IPS-15b (cell line): Measurements from ENCODE around the gene SLMAP.

ENCODE experiments used
- H3K27me3 ChIP-seq: one replicate; pipeline ENCODE4 v1.6.1; 2013; ENCODE audit warnings: low read length; ENCODE audit not compliant: control insufficient read depth, insufficient read depth
- H3K36me3 ChIP-seq: one replicate; pipeline ENCODE4 v1.6.1; 2013; ENCODE audit warnings: low read length; ENCODE audit not compliant: control insufficient read depth, insufficient read depth
- H3K4me1 ChIP-seq: one replicate; pipeline ENCODE4 v1.6.1; 2013; ENCODE audit warnings: mild to moderate bottlenecking, low read length; ENCODE audit not compliant: control insufficient read depth, insufficient read depth
- H3K4me3 ChIP-seq: one replicate; pipeline ENCODE4 v1.5.1; 2013; ENCODE audit warnings: low read depth, low read length
- H3K9ac ChIP-seq: one replicate; pipeline ENCODE4 v1.6.1; 2013; ENCODE audit warnings: low read depth, mild to moderate bottlenecking, low read length
- H3K9me3 ChIP-seq: one replicate; pipeline ENCODE4 v1.6.1; 2013; ENCODE audit warnings: mild to moderate bottlenecking, low read length; ENCODE audit not compliant: control insufficient read depth, insufficient read depth

SLMAP gene

GRCh38 chr3:57818772-57819171 lies 62.7 kb downstream of the SLMAP start:
- Histone ChIP-seq H3K9me3 (no peaks in the 10 kb centered on the region), H3K27me3 (no peaks in the 10 kb centered on the region), H3K9ac (no peak overlapping the region), H3K36me3 (no peaks in the 10 kb centered on the region), H3K4me3 (no peak overlapping the region), H3K4me1 (peaks cover 9% of the 10 kb centered on the region)

GRCh38 chr3:57820479-57820878 lies 64.4 kb downstream of the SLMAP start:
- H3K4me3 ChIP-seq, result no peak overlapping the region
- H3K9ac ChIP-seq, result no peak overlapping the region
- H3K9me3 ChIP-seq, result no peaks in the 10 kb centered on the region
- no peaks in the 10 kb centered on the region for H3K36me3 ChIP-seq
- peaks cover 15% of the 10 kb centered on the region for H3K4me1 ChIP-seq
- no peaks in the 10 kb centered on the region for H3K27me3 ChIP-seq

GRCh38 chr3:57821765-57822164 lies 65.7 kb downstream of the SLMAP start:
- no peaks in the 10 kb centered on the region for H3K36me3 ChIP-seq
- no peaks in the 10 kb centered on the region for H3K9me3 ChIP-seq
- H3K4me3 ChIP-seq, result no peak overlapping the region
- no peak overlapping the region for H3K9ac ChIP-seq
- H3K4me1 ChIP-seq, result peaks cover 23% of the 10 kb centered on the region
- no peaks in the 10 kb centered on the region for H3K27me3 ChIP-seq

GRCh38 chr3:57822686-57823085 lies 66.6 kb downstream of the SLMAP start:
- Histone ChIP-seq H3K4me1 (peaks cover 31% of the 10 kb centered on the region), H3K36me3 (no peaks in the 10 kb centered on the region), H3K27me3 (no peaks in the 10 kb centered on the region), H3K9me3 (no peaks in the 10 kb centered on the region), H3K9ac (no peak overlapping the region), H3K4me3 (no peak overlapping the region)

GRCh38 chr3:57825116-57825515 lies 69.0 kb downstream of the SLMAP start:
- no peak overlapping the region for H3K4me3 ChIP-seq
- H3K36me3 ChIP-seq, result no peaks in the 10 kb centered on the region
- peaks cover 32% of the 10 kb centered on the region for H3K4me1 ChIP-seq
- H3K27me3 ChIP-seq, result no peaks in the 10 kb centered on the region
- no peaks in the 10 kb centered on the region for H3K9me3 ChIP-seq
- no peak overlapping the region for H3K9ac ChIP-seq

- Histone ChIP-seq H3K27me3 (no peaks in the 10 kb centered on the region), H3K4me1 (peaks cover 34% of the 10 kb centered on the region), H3K9ac (no peak overlapping the region), H3K4me3 (no peak overlapping the region), H3K9me3 (no peaks in the 10 kb centered on the region), H3K36me3 (no peaks in the 10 kb centered on the region)
Measured at GRCh38 chr3:57826245-57826951, 70.3 kb downstream of the SLMAP start.

GRCh38 chr3:57826952-57827723 lies 71.0 kb downstream of the SLMAP start:
- Histone ChIP-seq H3K4me3 (no peak overlapping the region), H3K36me3 (no peaks in the 10 kb centered on the region), H3K9ac (no peak overlapping the region), H3K27me3 (no peaks in the 10 kb centered on the region), H3K9me3 (no peaks in the 10 kb centered on the region), H3K4me1 (peaks cover 34% of the 10 kb centered on the region)

- Histone ChIP-seq H3K4me1 (peaks cover 36% of the 10 kb centered on the region), H3K27me3 (no peaks in the 10 kb centered on the region), H3K9me3 (no peaks in the 10 kb centered on the region), H3K4me3 (no peak overlapping the region), H3K36me3 (no peaks in the 10 kb centered on the region), H3K9ac (no peak overlapping the region)
Measured at GRCh38 chr3:57827757-57828156, 71.6 kb downstream of the SLMAP start.

GRCh38 chr3:57832486-57832885 lies 76.4 kb downstream of the SLMAP start:
- Histone ChIP-seq H3K4me3 (no peak overlapping the region), H3K4me1 (peaks cover 18% of the 10 kb centered on the region), H3K27me3 (no peaks in the 10 kb centered on the region), H3K9ac (no peak overlapping the region), H3K9me3 (no peaks in the 10 kb centered on the region), H3K36me3 (no peaks in the 10 kb centered on the region)

- no peak overlapping the region for H3K4me3 ChIP-seq
- no peaks in the 10 kb centered on the region for H3K36me3 ChIP-seq
- no peaks in the 10 kb centered on the region for H3K27me3 ChIP-seq
- no peak overlapping the region for H3K9ac ChIP-seq
- peaks cover 15% of the 10 kb centered on the region for H3K4me1 ChIP-seq
- H3K9me3 ChIP-seq, result no peaks in the 10 kb centered on the region
Measured at GRCh38 chr3:57832900-57833313, 76.8 kb downstream of the SLMAP start.

GRCh38 chr3:57833763-57834162 lies 77.7 kb downstream of the SLMAP start:
- Histone ChIP-seq H3K4me3 (no peak overlapping the region), H3K9ac (no peak overlapping the region), H3K36me3 (no peaks in the 10 kb centered on the region), H3K4me1 (peaks cover 15% of the 10 kb centered on the region), H3K9me3 (no peaks in the 10 kb centered on the region), H3K27me3 (no peaks in the 10 kb centered on the region)

GRCh38 chr3:57837686-57838085 lies 81.6 kb downstream of the SLMAP start:
- H3K4me1 ChIP-seq, result peaks cover 3% of the 10 kb centered on the region
- no peak overlapping the region for H3K4me3 ChIP-seq
- H3K9ac ChIP-seq, result no peak overlapping the region
- H3K36me3 ChIP-seq, result no peaks in the 10 kb centered on the region
- H3K27me3 ChIP-seq, result no peaks in the 10 kb centered on the region
- H3K9me3 ChIP-seq, result no peaks in the 10 kb centered on the region
